ENCODE measurements around the gene RND2. TPM values are rescaled to one million over a fixed set of nuclear protein-coding genes. Genes with fewer than 3 reads are reported as not detected.
"Not testable (repeated sequence)": the region's sequence is repeated elsewhere in the genome, so short reads cannot be mapped to it uniquely, and the experiment has no call there.

RND2 gene
- total and polyA plus RNA-seq, 4 donors = 1.9 to 2.8 (median 2.2) TPM

DNA sequence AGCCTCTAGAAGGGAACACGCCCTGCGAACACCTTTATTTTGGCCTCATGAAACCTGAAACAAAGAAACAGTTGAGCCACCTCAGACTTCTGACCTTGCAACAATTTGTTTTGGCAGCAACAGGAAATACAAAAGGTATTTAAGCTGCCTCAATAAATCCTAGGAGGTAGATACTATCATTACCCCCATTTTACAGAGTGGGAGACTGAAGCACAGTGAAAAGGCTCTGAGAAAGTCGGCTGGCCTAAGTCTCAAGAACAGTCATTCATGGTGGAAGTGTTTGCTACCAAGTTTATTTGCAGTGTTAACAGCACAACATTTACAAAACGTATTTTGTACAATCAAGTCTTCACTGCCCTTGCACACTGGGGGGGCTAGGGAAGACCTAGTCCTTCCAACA, 19.0 kb downstream of the RND2 start:
- no peak for DNase-seq (ENCODE audit: low spot score)
- Histone ChIP-seq H3K9ac (ENCODE audit: low read depth in 1 of 2, low read length in 2 of 2) (no peak overlapping the region), H3K36me3 (ENCODE audit: control insufficient read depth in 4 of 4, insufficient read depth in 3 of 4, low read depth in 1 of 4, low read length in 3 of 4) (no peaks in the 10 kb centered on the region), H3K4me1 (ENCODE audit: control insufficient read depth in 4 of 4, insufficient read depth in 4 of 4, low read length in 3 of 4) (peaks cover 5 to 26% (median 22%) of the 10 kb centered on the region in 4 donors), H3K27me3 (ENCODE audit: control insufficient read depth in 4 of 4, insufficient read depth in 4 of 4, low read length in 3 of 4) (no peaks in the 10 kb centered on the region), H3K9me3 (ENCODE audit: control insufficient read depth in 4 of 4, low read length in 3 of 4) (no peaks in the 10 kb centered on the region), H3K27ac (ENCODE audit: low read depth in 1 of 2, low read length in 2 of 2) (no peak overlapping the region), H3K4me3 (ENCODE audit: low read depth in 1 of 3, low read length in 3 of 3) (peak overlapping the region in 1 of 3 donors; percentile 2)
- no peak for TF ChIP-seq EGR1 (IDR thresholded peaks at IDR 0.05; ENCODE audit: low read depth in 2 of 2)
- TF ChIP-seq, protein P1, sequence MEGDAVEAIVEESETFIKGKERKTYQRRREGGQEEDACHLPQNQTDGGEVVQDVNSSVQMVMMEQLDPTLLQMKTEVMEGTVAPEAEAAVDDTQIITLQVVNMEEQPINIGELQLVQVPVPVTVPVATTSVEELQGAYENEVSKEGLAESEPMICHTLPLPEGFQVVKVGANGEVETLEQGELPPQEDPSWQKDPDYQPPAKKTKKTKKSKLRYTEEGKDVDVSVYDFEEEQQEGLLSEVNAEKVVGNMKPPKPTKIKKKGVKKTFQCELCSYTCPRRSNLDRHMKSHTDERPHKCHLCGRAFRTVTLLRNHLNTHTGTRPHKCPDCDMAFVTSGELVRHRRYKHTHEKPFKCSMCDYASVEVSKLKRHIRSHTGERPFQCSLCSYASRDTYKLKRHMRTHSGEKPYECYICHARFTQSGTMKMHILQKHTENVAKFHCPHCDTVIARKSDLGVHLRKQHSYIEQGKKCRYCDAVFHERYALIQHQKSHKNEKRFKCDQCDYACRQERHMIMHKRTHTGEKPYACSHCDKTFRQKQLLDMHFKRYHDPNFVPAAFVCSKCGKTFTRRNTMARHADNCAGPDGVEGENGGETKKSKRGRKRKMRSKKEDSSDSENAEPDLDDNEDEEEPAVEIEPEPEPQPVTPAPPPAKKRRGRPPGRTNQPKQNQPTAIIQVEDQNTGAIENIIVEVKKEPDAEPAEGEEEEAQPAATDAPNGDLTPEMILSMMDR (IDR thresholded peaks at IDR 0.05; ENCODE audit: low read depth, low read length, missing input control) = no peak
- TF ChIP-seq NR2F2 (IDR thresholded peaks at IDR 0.05) = no peak
- TF ChIP-seq RXRA (IDR thresholded peaks at IDR 0.05) = no peak
- 82% methylated on average over 4 of the region's 4 CpGs for WGBS

DNA sequence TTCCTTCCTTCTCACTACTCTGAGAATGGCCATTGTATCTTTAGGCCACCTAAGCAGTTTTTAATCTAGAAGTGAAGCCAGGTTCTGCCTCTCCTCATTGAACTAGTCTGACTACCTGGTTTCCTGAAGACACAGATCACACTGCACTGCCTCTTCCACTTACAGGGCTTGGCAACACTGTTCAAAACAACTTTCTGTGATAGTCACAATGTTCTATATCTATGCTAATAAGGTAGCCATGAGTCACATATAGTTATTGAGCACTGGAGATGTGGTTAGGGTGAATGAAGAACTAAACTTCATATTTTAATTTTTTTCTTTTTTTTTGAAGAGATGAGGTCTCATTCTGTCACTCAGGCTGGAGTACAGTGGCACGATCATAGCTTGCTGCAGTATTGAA, 26.9 kb downstream of the RND2 start:
- Histone ChIP-seq H3K9ac (ENCODE audit: low read depth in 1 of 2, low read length in 2 of 2) (no peak overlapping the region), H3K27ac (ENCODE audit: low read depth in 1 of 2, low read length in 2 of 2) (no peak overlapping the region), H3K4me3 (ENCODE audit: low read depth in 1 of 3, low read length in 3 of 3) (no peak overlapping the region), H3K27me3 (ENCODE audit: control insufficient read depth in 4 of 4, insufficient read depth in 4 of 4, low read length in 3 of 4) (no peaks in the 10 kb centered on the region), H3K4me1 (ENCODE audit: control insufficient read depth in 4 of 4, insufficient read depth in 4 of 4, low read length in 3 of 4) (no peaks in the 10 kb centered on the region), H3K9me3 (ENCODE audit: control insufficient read depth in 4 of 4, low read length in 3 of 4) (no peaks in the 10 kb centered on the region), H3K36me3 (ENCODE audit: control insufficient read depth in 4 of 4, insufficient read depth in 3 of 4, low read depth in 1 of 4, low read length in 3 of 4) (peaks cover 0 to 1% (median 0%) of the 10 kb centered on the region in 4 donors)
- TF ChIP-seq SP1 (IDR thresholded peaks at IDR 0.05) (no peak), RXRA (IDR thresholded peaks at IDR 0.05) (no peak), HNF4G (IDR thresholded peaks at IDR 0.05) (no peak), HNF4A (conservative IDR thresholded peaks at IDR 0.05) (no peak), TAF1 (conservative IDR thresholded peaks at IDR 0.05) (no peak), YY1 (IDR thresholded peaks at IDR 0.05) (no peak), JUND (IDR thresholded peaks at IDR 0.05) (no peak), EGR1 (IDR thresholded peaks at IDR 0.05; ENCODE audit: low read depth in 2 of 2) (no peak), RAD21 (IDR thresholded peaks at IDR 0.05) (no peak), FOXA1 (IDR thresholded peaks at IDR 0.05) (no peak), FOXA2 (IDR thresholded peaks at IDR 0.05) (no peak), NR2F2 (IDR thresholded peaks at IDR 0.05) (no peak)
- TF ChIP-seq, protein P1 (IDR thresholded peaks at IDR 0.05; ENCODE audit: low read depth, low read length, missing input control) = no peak
- TF ChIP-seq, protein P2, sequence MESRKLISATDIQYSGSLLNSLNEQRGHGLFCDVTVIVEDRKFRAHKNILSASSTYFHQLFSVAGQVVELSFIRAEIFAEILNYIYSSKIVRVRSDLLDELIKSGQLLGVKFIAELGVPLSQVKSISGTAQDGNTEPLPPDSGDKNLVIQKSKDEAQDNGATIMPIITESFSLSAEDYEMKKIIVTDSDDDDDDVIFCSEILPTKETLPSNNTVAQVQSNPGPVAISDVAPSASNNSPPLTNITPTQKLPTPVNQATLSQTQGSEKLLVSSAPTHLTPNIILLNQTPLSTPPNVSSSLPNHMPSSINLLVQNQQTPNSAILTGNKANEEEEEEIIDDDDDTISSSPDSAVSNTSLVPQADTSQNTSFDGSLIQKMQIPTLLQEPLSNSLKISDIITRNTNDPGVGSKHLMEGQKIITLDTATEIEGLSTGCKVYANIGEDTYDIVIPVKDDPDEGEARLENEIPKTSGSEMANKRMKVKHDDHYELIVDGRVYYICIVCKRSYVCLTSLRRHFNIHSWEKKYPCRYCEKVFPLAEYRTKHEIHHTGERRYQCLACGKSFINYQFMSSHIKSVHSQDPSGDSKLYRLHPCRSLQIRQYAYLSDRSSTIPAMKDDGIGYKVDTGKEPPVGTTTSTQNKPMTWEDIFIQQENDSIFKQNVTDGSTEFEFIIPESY (IDR thresholded peaks at IDR 0.05) = no peak
- TF ChIP-seq, protein P3, sequence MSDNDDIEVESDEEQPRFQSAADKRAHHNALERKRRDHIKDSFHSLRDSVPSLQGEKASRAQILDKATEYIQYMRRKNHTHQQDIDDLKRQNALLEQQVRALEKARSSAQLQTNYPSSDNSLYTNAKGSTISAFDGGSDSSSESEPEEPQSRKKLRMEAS (IDR thresholded peaks at IDR 0.05) = no peak
- TF ChIP-seq, protein P4, sequence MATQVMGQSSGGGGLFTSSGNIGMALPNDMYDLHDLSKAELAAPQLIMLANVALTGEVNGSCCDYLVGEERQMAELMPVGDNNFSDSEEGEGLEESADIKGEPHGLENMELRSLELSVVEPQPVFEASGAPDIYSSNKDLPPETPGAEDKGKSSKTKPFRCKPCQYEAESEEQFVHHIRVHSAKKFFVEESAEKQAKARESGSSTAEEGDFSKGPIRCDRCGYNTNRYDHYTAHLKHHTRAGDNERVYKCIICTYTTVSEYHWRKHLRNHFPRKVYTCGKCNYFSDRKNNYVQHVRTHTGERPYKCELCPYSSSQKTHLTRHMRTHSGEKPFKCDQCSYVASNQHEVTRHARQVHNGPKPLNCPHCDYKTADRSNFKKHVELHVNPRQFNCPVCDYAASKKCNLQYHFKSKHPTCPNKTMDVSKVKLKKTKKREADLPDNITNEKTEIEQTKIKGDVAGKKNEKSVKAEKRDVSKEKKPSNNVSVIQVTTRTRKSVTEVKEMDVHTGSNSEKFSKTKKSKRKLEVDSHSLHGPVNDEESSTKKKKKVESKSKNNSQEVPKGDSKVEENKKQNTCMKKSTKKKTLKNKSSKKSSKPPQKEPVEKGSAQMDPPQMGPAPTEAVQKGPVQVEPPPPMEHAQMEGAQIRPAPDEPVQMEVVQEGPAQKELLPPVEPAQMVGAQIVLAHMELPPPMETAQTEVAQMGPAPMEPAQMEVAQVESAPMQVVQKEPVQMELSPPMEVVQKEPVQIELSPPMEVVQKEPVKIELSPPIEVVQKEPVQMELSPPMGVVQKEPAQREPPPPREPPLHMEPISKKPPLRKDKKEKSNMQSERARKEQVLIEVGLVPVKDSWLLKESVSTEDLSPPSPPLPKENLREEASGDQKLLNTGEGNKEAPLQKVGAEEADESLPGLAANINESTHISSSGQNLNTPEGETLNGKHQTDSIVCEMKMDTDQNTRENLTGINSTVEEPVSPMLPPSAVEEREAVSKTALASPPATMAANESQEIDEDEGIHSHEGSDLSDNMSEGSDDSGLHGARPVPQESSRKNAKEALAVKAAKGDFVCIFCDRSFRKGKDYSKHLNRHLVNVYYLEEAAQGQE (IDR thresholded peaks at IDR 0.05) = no peak
- DNase-seq (ENCODE audit: low spot score) = no peak
- 98% methylated on average over 1 of the region's 1 CpG for WGBS

DNA sequence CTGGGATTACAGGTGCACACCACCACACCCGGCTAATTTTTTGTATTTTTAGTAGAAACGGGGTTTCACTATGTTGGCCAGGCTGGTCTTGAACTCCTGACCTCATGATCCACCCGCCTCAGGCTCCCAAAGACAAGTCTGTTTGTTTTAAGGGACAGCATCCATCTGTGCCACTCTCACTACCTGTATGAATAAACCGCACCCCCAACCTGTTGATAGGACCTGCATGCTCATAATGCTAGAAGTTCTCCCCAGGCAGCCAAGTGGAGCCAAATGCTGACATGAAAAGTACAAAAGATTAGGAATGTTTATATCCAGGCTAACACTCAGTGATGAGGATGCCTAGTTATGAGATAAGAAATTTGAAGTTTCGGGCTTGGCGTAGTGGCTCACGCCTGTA, 28.0 kb downstream of the RND2 start:
- H3K36me3 ChIP-seq (ENCODE audit: control insufficient read depth in 4 of 4, insufficient read depth in 3 of 4, low read depth in 1 of 4, low read length in 3 of 4); DNase-seq (ENCODE audit: low spot score); H3K4me1 ChIP-seq (ENCODE audit: control insufficient read depth in 4 of 4, insufficient read depth in 4 of 4, low read length in 3 of 4); H3K4me3 ChIP-seq (ENCODE audit: low read depth in 1 of 3, low read length in 3 of 3); H3K27me3 ChIP-seq (ENCODE audit: control insufficient read depth in 4 of 4, insufficient read depth in 4 of 4, low read length in 3 of 4); H3K9me3 ChIP-seq (ENCODE audit: control insufficient read depth in 4 of 4, low read length in 3 of 4); H3K27ac ChIP-seq (ENCODE audit: low read depth in 1 of 2, low read length in 2 of 2); H3K9ac ChIP-seq (ENCODE audit: low read depth in 1 of 2, low read length in 2 of 2): not testable (repeated sequence)
- WGBS = 97% methylated on average over 7 of the region's 7 CpGs
